H1 (cell line): ENCODE results near the gene HPX. TPM values are rescaled to one million over a fixed set of nuclear protein-coding genes. Genes with fewer than 3 reads are reported as not detected.

ENCODE experiments used
- CTCF ChIA-PET: fragments of 300-600 bp; sonication (Branson Sonifier 250); formaldehyde crosslinking; loops from one replicate; lab custom pipeline; 2021; ENCODE audit not compliant: partially characterized antibody; lab: Charles Lee
- POLR2A ChIA-PET: fragments of 300-600 bp; sonication (Branson Sonifier 250); formaldehyde crosslinking; loops from one replicate; lab custom pipeline; 2021; ENCODE audit warnings: inconsistent platforms; ENCODE audit not compliant: partially characterized antibody; lab: Charles Lee
- DNase-seq, 2 experiments: peaks; one replicate each; pipeline versions ENCODE4 v3.0.0 to v3.0.0-alpha.2; 2010 to 2022; ENCODE audit warnings: low spot score in 2 of 2, low read depth in 1 of 2, mixed read lengths in 1 of 2
- FAIRE-seq: peaks from 2 replicates; lab custom pipeline; 2011; peaks lifted over from hg19 to GRCh38; lab: Jason Lieb, UNC
- H2AFZ ChIP-seq: 2 replicates; pipeline ENCODE4 v1.8.1; 2012; ENCODE audit warnings: low read length, inconsistent platforms
- H2AK5ac ChIP-seq: 2 replicates; pipeline ENCODE4 v1.6.1; 2013; ENCODE audit warnings: low read depth, low read length
- H2BK120ac ChIP-seq: replicated peaks from 2 replicates; pipeline ENCODE3; 2013; ENCODE audit warnings: low read depth, low read length, inconsistent platforms
- H2BK12ac ChIP-seq: 2 replicates; pipeline ENCODE4 v1.6.1; 2013; ENCODE audit warnings: low read depth, low read length
- H2BK15ac ChIP-seq: 2 replicates; pipeline ENCODE4 v1.6.1; 2013; ENCODE audit warnings: low read length
- H2BK20ac ChIP-seq: 2 replicates; pipeline ENCODE4 v1.6.1; 2013; ENCODE audit warnings: low read length
- H2BK5ac ChIP-seq: 2 replicates; pipeline ENCODE4 v1.6.1; 2013; ENCODE audit warnings: low read depth, low read length
- H3K14ac ChIP-seq: 2 replicates; pipeline ENCODE4 v1.6.1; 2013; ENCODE audit warnings: inconsistent platforms; ENCODE audit not compliant: insufficient read length
- H3K18ac ChIP-seq: 2 replicates; pipeline ENCODE4 v1.6.1; 2013; ENCODE audit warnings: low read length; ENCODE audit errors: extremely low read depth
- H3K23ac ChIP-seq: 2 replicates; pipeline ENCODE4 v1.6.1; 2013; ENCODE audit warnings: inconsistent platforms; ENCODE audit not compliant: insufficient read length
- H3K23me2 ChIP-seq: 2 replicates; pipeline ENCODE4 v1.6.1; 2013; ENCODE audit warnings: low read depth, low read length
- H3K27ac ChIP-seq: 2 replicates; pipeline ENCODE4 v1.6.1; 2011; ENCODE audit warnings: low read depth, low read length, inconsistent platforms
- H3K27me3 ChIP-seq, 4 experiments: replicated peaks in 1 of 4; 1 replicate in 1 of 4; 2 replicates in 3 of 4; pipeline versions ENCODE4 v1.6.1 to v1.8.1; 2011 to 2013; ENCODE audit warnings: low read length in 3 of 4, mild to moderate bottlenecking in 3 of 4, inconsistent platforms in 2 of 4, mixed read lengths in 2 of 4, moderate library complexity in 1 of 4; ENCODE audit not compliant: control insufficient read depth in 3 of 4, insufficient read depth in 3 of 4; ENCODE audit errors: extremely low read depth in 1 of 4
- H3K36me3 ChIP-seq, 4 experiments: 2 replicates each; pipeline versions ENCODE4 v1.6.1 to v1.8.1; 2011 to 2013; ENCODE audit warnings: mild to moderate bottlenecking in 4 of 4, low read length in 3 of 4, moderate library complexity in 2 of 4, control low read depth in 1 of 4, inconsistent platforms in 1 of 4; ENCODE audit not compliant: insufficient read depth in 4 of 4, control insufficient read depth in 2 of 4
- H3K4ac ChIP-seq: replicated peaks from 2 replicates; pipeline ENCODE3; 2013; ENCODE audit warnings: low read length, low read depth, mixed read lengths, inconsistent platforms; ENCODE audit not compliant: insufficient read length
- H3K4me1 ChIP-seq, 4 experiments: replicated peaks in 1 of 4; 1 replicate in 1 of 4; 2 replicates in 3 of 4; pipeline versions ENCODE4 v1.6.1 to v1.8.1; 2011 to 2013; ENCODE audit warnings: low read length in 3 of 4, inconsistent platforms in 2 of 4, mixed read lengths in 1 of 4; ENCODE audit not compliant: insufficient read depth in 4 of 4, control insufficient read depth in 3 of 4
- H3K4me2 ChIP-seq, 2 experiments: 2 replicates each; pipeline versions ENCODE4 v1.6.1 to v1.8.1; 2011 to 2013; ENCODE audit warnings: low read depth in 2 of 2, low read length in 2 of 2, control low read depth in 1 of 2, inconsistent platforms in 1 of 2, mild to moderate bottlenecking in 1 of 2; ENCODE audit not compliant: insufficient read depth in 1 of 2
- H3K4me3 ChIP-seq, 4 experiments: fragments of 200-600, 300-600 bp in 1 of 4; sonication (generic), shearing (Covaris generic), sonication (Bioruptor Twin) in 1 of 4; 2 replicates each; pipeline versions ENCODE4 v1.5.1 to v1.8.1; 2011 to 2016; ENCODE audit warnings: low read length in 4 of 4, low read depth in 3 of 4, control low read depth in 2 of 4, inconsistent platforms in 2 of 4, mild to moderate bottlenecking in 2 of 4, mixed read lengths in 1 of 4, moderate library complexity in 1 of 4; ENCODE audit not compliant: insufficient read depth in 2 of 4; ENCODE audit errors: extremely low read depth in 1 of 4
- H3K56ac ChIP-seq: replicated peaks from 2 replicates; pipeline ENCODE3; 2013; ENCODE audit warnings: low read depth, mild to moderate bottlenecking, mixed read lengths, low read length, inconsistent platforms; ENCODE audit not compliant: insufficient read length
- H3K79me1 ChIP-seq: 2 replicates; pipeline ENCODE4 v1.6.1; 2013; ENCODE audit warnings: low read depth, low read length, control low read depth
- H3K79me2 ChIP-seq, 2 experiments: 2 replicates each; pipeline versions ENCODE4 v1.6.1 to v1.8.1; 2012 to 2013; ENCODE audit warnings: low read length in 2 of 2, mild to moderate bottlenecking in 2 of 2, inconsistent platforms in 1 of 2; ENCODE audit not compliant: insufficient read depth in 2 of 2, control insufficient read depth in 1 of 2
- H3K9ac ChIP-seq, 4 experiments: replicated peaks in 1 of 4; 1 replicate in 1 of 4; 2 replicates in 3 of 4; pipeline versions ENCODE4 v1.6.1 to v1.8.1; 2011 to 2013; ENCODE audit warnings: low read depth in 3 of 4, low read length in 3 of 4, control low read depth in 2 of 4, mild to moderate bottlenecking in 2 of 4, moderate library complexity in 2 of 4, inconsistent platforms in 1 of 4; ENCODE audit errors: extremely low read depth in 1 of 4
- H3K9me3 ChIP-seq, 2 experiments: 2 replicates each; pipeline versions ENCODE4 v1.6.1 to v1.8.1; 2012 to 2013; ENCODE audit warnings: mild to moderate bottlenecking in 2 of 2, moderate library complexity in 2 of 2, control low read depth in 1 of 2, inconsistent platforms in 1 of 2, low read depth in 1 of 2, low read length in 1 of 2, mixed read lengths in 1 of 2; ENCODE audit not compliant: insufficient read depth in 2 of 2
- H4K20me1 ChIP-seq, 2 experiments: replicated peaks in 1 of 2; 2 replicates each; pipeline versions ENCODE3 to v1.8.1; 2011 to 2013; ENCODE audit warnings: inconsistent platforms in 2 of 2, low read length in 2 of 2, mild to moderate bottlenecking in 1 of 2; ENCODE audit not compliant: insufficient read depth in 2 of 2, control insufficient read depth in 1 of 2
- H4K5ac ChIP-seq: 2 replicates; pipeline ENCODE4 v1.6.1; 2013; ENCODE audit warnings: low read length, low read depth, mixed read lengths, inconsistent platforms; ENCODE audit not compliant: insufficient read length
- H4K8ac ChIP-seq: 2 replicates; pipeline ENCODE4 v1.8.0; 2013; ENCODE audit warnings: mild to moderate bottlenecking, moderate library complexity, low read length, inconsistent platforms; ENCODE audit not compliant: insufficient read depth; ENCODE audit errors: extremely low read depth
- H4K91ac ChIP-seq: replicated peaks from 2 replicates; pipeline ENCODE3; 2013; ENCODE audit warnings: low read length, mixed read lengths, inconsistent platforms; ENCODE audit not compliant: insufficient read length
- POLR2AphosphoS5 ChIP-seq: IDR thresholded peaks from 2 replicates; pipeline ENCODE4 v1.6.1; 2011; ENCODE audit warnings: low read depth, low read length
- WGBS, 2 experiments: shearing (Covaris generic) in 1 of 2; methylation state at CpG; one replicate each; pipeline versions ENCODE4 v1.1.6 to v1.1.7; 2013 to 2015; ENCODE audit warnings: low lambda C conversion rate in 2 of 2, mixed read lengths in 2 of 2, inconsistent platforms in 1 of 2, low coverage in 1 of 2, missing lambda C conversion rate in 1 of 2; ENCODE audit not compliant: insufficient replicate concordance in 2 of 2, insufficient coverage in 1 of 2, insufficient read length in 1 of 2; ENCODE audit errors: extremely low coverage in 1 of 2, missing lambda C conversion rate in 1 of 2; 5-methylcytosine and 5-hydroxymethylcytosine counted together
- polyA plus RNA-seq, 7 experiments: library from polyadenylated mRNA; depleted of rRNA in 3 of 7; stranded (reverse) in 5 of 7; unstranded in 2 of 7; fragments of >200 nt in 5 of 7; fragments of 200-250 nt in 2 of 7; gene quantifications; 1 replicate in 5 of 7; 2 replicates in 1 of 7; 4 replicates in 1 of 7; pipeline versions ENCODE4 v1.2.1 to v1.2.3, GENCODE V29; 2011 to 2013; ENCODE audit warnings: missing spikeins in 2 of 7, mixed read lengths in 2 of 7
- total RNA-seq: library from RNA; stranded (reverse); fragmentation: NEBNext Ultra II Directional; extraction: Animal tissue kit (Norgen Biotek cat#: 25700); gene quantifications from 2 replicates; pipeline ENCODE4 v1.2.1, GENCODE V29; 2021

HPX gene
- total and polyA plus RNA-seq, 2 of the 8 experiments (the other 6 are each of a cell fraction or from before 2014, with no cell fraction given), result 0.80 to 0.97 TPM

DNA sequence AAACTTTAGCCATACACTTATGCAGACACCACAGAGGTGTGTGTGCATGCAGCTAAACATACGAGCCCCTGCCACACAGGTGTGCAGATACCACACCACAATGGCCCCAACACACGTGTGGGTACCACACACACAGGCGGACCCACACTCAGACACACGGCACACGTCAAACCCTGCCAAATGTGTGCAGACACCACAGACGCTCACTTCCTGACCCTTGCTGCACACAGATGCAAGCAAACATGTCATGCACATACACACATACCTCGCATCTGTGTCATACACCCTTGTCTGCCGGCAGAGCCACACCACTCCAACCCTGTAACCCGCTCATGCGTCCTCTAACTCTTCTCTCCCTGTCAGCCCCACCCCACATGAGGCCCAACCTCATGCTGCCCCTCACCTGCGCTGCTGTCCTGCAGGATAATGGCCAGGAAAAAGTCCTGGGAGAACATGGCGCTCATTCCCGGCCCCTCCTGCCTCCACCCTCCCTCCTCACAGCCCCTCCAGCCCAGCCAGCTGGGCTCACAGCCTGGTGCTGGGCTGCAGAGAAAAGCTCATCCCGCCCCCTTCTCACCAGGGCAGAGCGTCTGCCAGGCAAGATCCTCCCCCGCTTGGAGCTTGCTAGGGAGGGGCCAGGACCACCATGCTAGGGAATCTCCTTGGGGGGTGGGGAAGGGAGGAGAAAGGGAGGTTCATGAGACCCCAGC, 36.3 kb downstream of the HPX start:
- Histone ChIP-seq H3K4ac (no peak overlapping the region), H3K4me1 (peaks cover 8 to 15% (median 10%) of the 10 kb centered on the region in 4 experiments), H3K9me3 (no peaks in the 10 kb centered on the region), H3K36me3 (peaks cover 0 to 2% (median 0%) of the 10 kb centered on the region in 4 experiments; a peak in 1 of 8 replicates), H3K79me1 (no peaks in the 10 kb centered on the region), H4K5ac (no peak overlapping the region), H4K20me1 (peaks cover 2 to 14% of the 10 kb centered on the region in 2 experiments), H3K27me3 (no peaks in the 10 kb centered on the region), H2BK20ac (no peak overlapping the region), H2BK12ac (no peak overlapping the region), H2BK5ac (no peak overlapping the region; the same call in 1 of the 2 replicates), H3K4me2 (peak overlapping the region; percentile 19 to 51), H3K18ac (no peak overlapping the region; the same call in 1 of the 2 replicates), H3K79me2 (no peaks in the 10 kb centered on the region), H2AK5ac (no peak overlapping the region), H3K4me3 (peak overlapping the region in 2 of 4 experiments; percentile 10 to 23; a peak in 3 of 8 replicates), H2AFZ (no peak overlapping the region), H3K23me2 (no peaks in the 10 kb centered on the region), H2BK120ac (no peak overlapping the region), H4K91ac (peak overlapping the region; percentile 80), H3K14ac (no peak overlapping the region), H3K9ac (no peak overlapping the region; a peak in 1 of 7 replicates), H3K23ac (no peak overlapping the region), H3K27ac (peak overlapping the region; percentile 28; the same call in 1 of the 2 replicates), H3K56ac (no peak overlapping the region), H2BK15ac (no peak overlapping the region), H4K8ac (peak overlapping the region; percentile 18)
- FAIRE-seq (no peak), DNase-seq (no peak)
- 71% methylated on average over 14 of the region's 16 CpGs; no CpG with 5 or more reads in 1 of the 2 experiments for WGBS, 2 experiments
- CTCF ChIA-PET, result interaction anchor here (0.6 to 9.5 kb wide), 13 partner anchors 12 to 1225 kb away, joined by 3 to 79 read pairs (median 6); partner anchors contain the start of genes HPX and SMPD1
- POLR2A ChIA-PET, result interaction anchor here (0.6 to 3.0 kb wide), 4 partner anchors 14 to 76 kb away, joined by 3 to 10 read pairs (median 5); partner anchors contain the start of gene APBB1
- no peak for TF ChIP-seq POLR2AphosphoS5
